ENCODE results near the gene KCNA5.

KCNA5 gene

GRCh38 chr12:5063149-5063548 lies 19.5 kb downstream of the KCNA5 start:
- no peak for DNase-seq (ENCODE audit: low read depth, low spot score)

- no peak for DNase-seq (ENCODE audit: low read depth, low spot score)
Observed at GRCh38 chr12:5064913-5065490, 21.3 kb downstream of the KCNA5 start.

GRCh38 chr12:5066251-5066650 lies 22.6 kb downstream of the KCNA5 start:
- DNase-seq (ENCODE audit: low read depth, low spot score) = no peak

GRCh38 chr12:5068126-5068525 lies 24.4 kb downstream of the KCNA5 start:
- no peak for DNase-seq (ENCODE audit: low read depth, low spot score)

- no peak for DNase-seq (ENCODE audit: low read depth, low spot score)
Observed at GRCh38 chr12:5068619-5069018, 24.9 kb downstream of the KCNA5 start.

GRCh38 chr12:5070090-5070489 lies 26.4 kb downstream of the KCNA5 start:
- DNase-seq (ENCODE audit: low read depth, low spot score) = no peak

- no peak for DNase-seq (ENCODE audit: low read depth, low spot score)
Observed at GRCh38 chr12:5071496-5071895, 27.8 kb downstream of the KCNA5 start.

GRCh38 chr12:5072311-5072710 lies 28.6 kb downstream of the KCNA5 start:
- DNase-seq (ENCODE audit: low read depth, low spot score) = no peak

GRCh38 chr12:5073054-5073453 lies 29.4 kb downstream of the KCNA5 start:
- DNase-seq (ENCODE audit: low read depth, low spot score) = no peak

- DNase-seq (ENCODE audit: low read depth, low spot score) = no peak
Observed at GRCh38 chr12:5073853-5074252, 30.2 kb downstream of the KCNA5 start.

- no peak for DNase-seq (ENCODE audit: low read depth, low spot score)
Observed at GRCh38 chr12:5076761-5077160, 33.1 kb downstream of the KCNA5 start.

- DNase-seq (ENCODE audit: low read depth, low spot score) = no peak
Observed at GRCh38 chr12:5078423-5078822, 34.7 kb downstream of the KCNA5 start.

GRCh38 chr12:5081016-5081415 lies 37.3 kb downstream of the KCNA5 start:
- DNase-seq (ENCODE audit: low read depth, low spot score) = no peak

GRCh38 chr12:5083955-5084849 lies 40.5 kb downstream of the KCNA5 start:
- DNase-seq (ENCODE audit: low read depth, low spot score) = no peak

GRCh38 chr12:5085896-5086295 lies 42.2 kb downstream of the KCNA5 start:
- no peak for DNase-seq (ENCODE audit: low read depth, low spot score)

GRCh38 chr12:5087831-5088554 lies 44.3 kb downstream of the KCNA5 start:
- DNase-seq (ENCODE audit: low read depth, low spot score) = no peak

- DNase-seq (ENCODE audit: low read depth, low spot score) = no peak
Observed at GRCh38 chr12:5088586-5089264, 45.0 kb downstream of the KCNA5 start.

- no peak for DNase-seq (ENCODE audit: low read depth, low spot score)
Observed at GRCh38 chr12:5094551-5094950, 50.9 kb downstream of the KCNA5 start.

GRCh38 chr12:5094986-5095385 lies 51.3 kb downstream of the KCNA5 start:
- no peak for DNase-seq (ENCODE audit: low read depth, low spot score)
